GM12892 (cell line): ENCODE data around the gene GPC5.

ENCODE experiments used
- POLR2A ChIP-seq: IDR thresholded peaks from 2 replicates; pipeline ENCODE4 v1.6.1; 2011; ENCODE audit warnings: low read depth, low read length, control low read depth
- TAF1 ChIP-seq: IDR thresholded peaks from 2 replicates; pipeline ENCODE4 v1.6.1; 2011; ENCODE audit warnings: low read depth, mild to moderate bottlenecking, control low read depth, low read length, borderline replicate concordance

GRCh38 chr13:91369441-91369831, 29.0 kb upstream of the GPC5 start:
- TF ChIP-seq TAF1 (no peak), POLR2A (no peak)
